NCI-H2107 treated with DMSO at 0.1 percent for 48 hours (cell line): ENCODE measurements around the gene DHX15.

Experiments
- DNase-seq: peaks from one replicate; lab custom pipeline; 2025; ENCODE audit not compliant: unreplicated experiment; lab: John Stamatoyannopoulos, UW

Gene DHX15

GRCh38 chr4:24584211-24584850 lies at the start of gene DHX15:
TSS of gene DHX15 (minus strand) at chr4:24584554. CDS start at chr4:24584393, 161 bp downstream.
- DNase-seq: peak; percentile 60

GRCh38 chr4:24632011-24632410 lies 47.7 kb upstream of the DHX15 start:
- DNase-seq: no peak

- DNase-seq: no peak
Measured at GRCh38 chr4:24630937-24631336, 46.6 kb upstream of the DHX15 start.

- DNase-seq: no peak
Measured at GRCh38 chr4:24625091-24625490, 40.7 kb upstream of the DHX15 start.

- DNase-seq: no peak
Measured at GRCh38 chr4:24624381-24624780, 40.0 kb upstream of the DHX15 start.

GRCh38 chr4:24622146-24622834 lies 37.9 kb upstream of the DHX15 start:
- DNase-seq: no peak

GRCh38 chr4:24615977-24616376 lies 31.6 kb upstream of the DHX15 start:
- DNase-seq: no peak

GRCh38 chr4:24614881-24615280 lies 30.5 kb upstream of the DHX15 start:
- no peak for DNase-seq

GRCh38 chr4:24613502-24613901 lies 29.1 kb upstream of the DHX15 start:
- DNase-seq: no peak

- DNase-seq: no peak
Measured at GRCh38 chr4:24611575-24611974, 27.2 kb upstream of the DHX15 start.

- DNase-seq: no peak
Measured at GRCh38 chr4:24607334-24607733, 23.0 kb upstream of the DHX15 start.

GRCh38 chr4:24605216-24605615 lies 20.9 kb upstream of the DHX15 start:
- DNase-seq: no peak

- no peak for DNase-seq
Measured at GRCh38 chr4:24604558-24605214, 20.3 kb upstream of the DHX15 start.

GRCh38 chr4:24603343-24603742 lies 19.0 kb upstream of the DHX15 start:
- DNase-seq: no peak

GRCh38 chr4:24601121-24601520 lies 16.8 kb upstream of the DHX15 start:
- DNase-seq: no peak

GRCh38 chr4:24599275-24599674 lies 14.9 kb upstream of the DHX15 start:
- no peak for DNase-seq

GRCh38 chr4:24598025-24598424 lies 13.7 kb upstream of the DHX15 start:
- DNase-seq: no peak

GRCh38 chr4:24595659-24596058 lies 11.3 kb upstream of the DHX15 start:
- DNase-seq: no peak

GRCh38 chr4:24594887-24595286 lies 10.5 kb upstream of the DHX15 start:
- DNase-seq: no peak

GRCh38 chr4:24589448-24589847 lies 5.1 kb upstream of the DHX15 start:
- DNase-seq: no peak

- no peak for DNase-seq
Measured at GRCh38 chr4:24588216-24588954, 4.0 kb upstream of the DHX15 start.
